ENCODE data around the gene FGD4. TPM values are rescaled to one million over a fixed set of nuclear protein-coding genes. Genes with fewer than 3 reads are reported as not detected.

Gene FGD4
- total RNA-seq, 1 experiment from 2014 or later: 39.7 TPM

GRCh38 chr12:32400114-32400672 is 835 bp downstream of the FGD4 start (continued):
- TF ChIP-seq ZSCAN18 (CRISPR knock-in tag; IDR thresholded peaks at IDR 0.05): no peak
- TF ChIP-seq ZNF425 (CRISPR knock-in tag; conservative IDR thresholded peaks at IDR 0.05): no peak
- no peak for TF ChIP-seq MLX (CRISPR knock-in tag; IDR thresholded peaks at IDR 0.05)
- TF ChIP-seq E2F5 (CRISPR knock-in tag; IDR thresholded peaks at IDR 0.05): no peak
- 0 out of 2 replicates have a peak, but pooled peaks have one; percentile 26 for TF ChIP-seq IRF1 (CRISPR knock-in tag; IDR thresholded peaks at IDR 0.05)
- peak; percentile 64; the same call in 1 of the 2 replicates for TF ChIP-seq FOXP4 (CRISPR knock-in tag; IDR thresholded peaks at IDR 0.05)
- 0 out of 2 replicates have a peak, but pooled peaks have one; percentile 50 for TF ChIP-seq TP53 (CRISPR knock-in tag; IDR thresholded peaks at IDR 0.05)
- no peak for TF ChIP-seq CDX4 (CRISPR knock-in tag; IDR thresholded peaks at IDR 0.05; ENCODE audit: borderline replicate concordance)
- 0 out of 2 replicates have a peak, but pooled peaks have one; percentile 10 for TF ChIP-seq SP1 (CRISPR knock-in tag; conservative IDR thresholded peaks at IDR 0.05)
- TF ChIP-seq HMGXB4 (CRISPR knock-in tag; IDR thresholded peaks at IDR 0.05): no peak
- TF ChIP-seq NFYB (CRISPR knock-in tag; conservative IDR thresholded peaks at IDR 0.05; ENCODE audit: low read depth): no peak
- TF ChIP-seq ZNF219 (CRISPR knock-in tag; IDR thresholded peaks at IDR 0.05; ENCODE audit: borderline replicate concordance): no peak
- TF ChIP-seq ATF1 (CRISPR knock-in tag; IDR thresholded peaks at IDR 0.05): no peak
- no peak for TF ChIP-seq HMGA2 (CRISPR knock-in tag; IDR thresholded peaks at IDR 0.05)
- TF ChIP-seq TEAD1 (CRISPR knock-in tag; IDR thresholded peaks at IDR 0.05): peak; percentile 63; the same call in 1 of the 2 replicates
- TF ChIP-seq ZNF281 (CRISPR knock-in tag; IDR thresholded peaks at IDR 0.05): peak; percentile 81; the same call in 1 of the 2 replicates
- no peak for TF ChIP-seq NR1H2 (CRISPR knock-in tag; IDR thresholded peaks at IDR 0.05)

Measured in WTC11 (cell line).